Neural cell (in vitro differentiated cells): ENCODE results near the gene LIMK1. TPM values are rescaled to one million over a fixed set of nuclear protein-coding genes. Genes with fewer than 3 reads are reported as not detected.

Experiments
- H2AFZ ChIP-seq: fragments of 200-600, 300-800 bp; sonication (generic), shearing (Covaris generic); 2 replicates; pipeline ENCODE4 v1.6.0; 2014; ENCODE audit warnings: low read depth, mild to moderate bottlenecking, antibody characterized with exemption, low read length, moderate library complexity
- H3F3A ChIP-seq: fragments of 200-600 bp; shearing (Covaris generic); 2 replicates; pipeline ENCODE4 v1.6.1; 2016; ENCODE audit warnings: mild to moderate bottlenecking, moderate library complexity, mixed read lengths, antibody characterized with exemption, low read length; ENCODE audit not compliant: insufficient read depth, poor library complexity, severe bottlenecking
- H3K27ac ChIP-seq: fragments of 200-600, 300-800 bp; sonication (generic), shearing (Covaris generic); 2 replicates; pipeline ENCODE4 v1.5.1; 2014; ENCODE audit warnings: mild to moderate bottlenecking, low read length, moderate library complexity
- H3K27me3 ChIP-seq: fragments of 300-800, 200-600 bp; sonication (generic), shearing (Covaris generic); 2 replicates; pipeline ENCODE4 v1.6.0; 2014; ENCODE audit warnings: mild to moderate bottlenecking, low read depth, low read length, moderate library complexity; ENCODE audit not compliant: insufficient read depth
- H3K36me3 ChIP-seq: fragments of 300-800, 200-600 bp; sonication (generic), shearing (Covaris generic); 2 replicates; pipeline ENCODE4 v1.5.1; 2014; ENCODE audit warnings: mild to moderate bottlenecking, antibody characterized with exemption, low read length, moderate library complexity; ENCODE audit not compliant: insufficient read depth
- H3K4me2 ChIP-seq: fragments of 300-800, 200-600 bp; sonication (generic), shearing (Covaris generic); 2 replicates; pipeline ENCODE4 v1.6.0; 2014; ENCODE audit warnings: mild to moderate bottlenecking, low read length
- H3K4me3 ChIP-seq: fragments of 300-800, 200-600 bp; sonication (generic), shearing (Covaris generic); 2 replicates; pipeline ENCODE4 v1.5.1; 2014; ENCODE audit warnings: mild to moderate bottlenecking, low read length, moderate library complexity
- H3K79me2 ChIP-seq: fragments of 200-600 bp; shearing (Covaris generic); replicated peaks from 2 replicates; pipeline ENCODE4 v1.6.0; 2014; ENCODE audit warnings: mild to moderate bottlenecking, low read length, moderate library complexity; ENCODE audit not compliant: insufficient read depth
- H3K9ac ChIP-seq: fragments of 300-800, 200-600 bp; sonication (generic), shearing (Covaris generic); 2 replicates; pipeline ENCODE4 v1.6.1; 2016; ENCODE audit warnings: mild to moderate bottlenecking, low read length, mixed read lengths
- H3K9me2 ChIP-seq: fragments of 200-600 bp; shearing (Covaris generic); 2 replicates; pipeline ENCODE4 v1.6.1; 2016; ENCODE audit warnings: mild to moderate bottlenecking, low read length, mixed read lengths; ENCODE audit not compliant: insufficient read depth
- H3K9me3 ChIP-seq: fragments of 200-600, 300-800 bp; sonication (generic), shearing (Covaris generic); 2 replicates; pipeline ENCODE4 v1.6.1; 2016; ENCODE audit warnings: mild to moderate bottlenecking, mixed run types, low read length, moderate library complexity, mixed read lengths
- H4K20me1 ChIP-seq: fragments of 200-600 bp; shearing (Covaris generic); 2 replicates; pipeline ENCODE4 v1.6.1; 2016; ENCODE audit warnings: mild to moderate bottlenecking, mixed run types; ENCODE audit not compliant: insufficient read depth
- EP300 ChIP-seq: fragments of 450-650 bp; conservative IDR thresholded peaks from 2 replicates; pipeline ENCODE4 v1.6.1; 2014; ENCODE audit warnings: antibody characterized with exemption, mild to moderate bottlenecking, moderate library complexity; ENCODE audit not compliant: poor library complexity, severe bottlenecking
- EZH2 ChIP-seq: fragments of 200-600, 300-800 bp; shearing (Covaris generic), sonication (generic); IDR thresholded peaks from 2 replicates; pipeline ENCODE4 v1.6.1; 2014; ENCODE audit warnings: antibody characterized with exemption, low read length, borderline replicate concordance, mild to moderate bottlenecking; ENCODE audit not compliant: insufficient read depth, poor library complexity, severe bottlenecking
- MXI1 ChIP-seq: fragments of 450-650 bp; conservative IDR thresholded peaks from 2 replicates; pipeline ENCODE4 v1.6.1; 2014; ENCODE audit warnings: antibody characterized with exemption, mild to moderate bottlenecking; ENCODE audit not compliant: poor library complexity, severe bottlenecking
- POLR2AphosphoS5 ChIP-seq: IDR thresholded peaks from 2 replicates; pipeline ENCODE4 v1.6.1; 2012
- RAD21 ChIP-seq: fragments of 450-650 bp; conservative IDR thresholded peaks from 2 replicates; pipeline ENCODE4 v1.6.1; 2014; ENCODE audit warnings: antibody characterized with exemption, mild to moderate bottlenecking, moderate library complexity
- SMC3 ChIP-seq: fragments of 450-650 bp; conservative IDR thresholded peaks from 2 replicates; pipeline ENCODE4 v1.6.1; 2014; ENCODE audit warnings: antibody characterized with exemption, mild to moderate bottlenecking, moderate library complexity; ENCODE audit not compliant: poor library complexity
- TAF1 ChIP-seq: IDR thresholded peaks from 2 replicates; pipeline ENCODE4 v1.6.1; 2012; ENCODE audit warnings: low read depth
- polyA plus RNA-seq: library from polyadenylated mRNA; depleted of rRNA; stranded (reverse); fragments of >200 nt; gene quantifications from 2 replicates; pipeline ENCODE4 v1.2.3, GENCODE V29; 2014
- TF ChIP-seq, protein P1 (sequence below): fragments of 450-650 bp; IDR thresholded peaks from 2 replicates; pipeline ENCODE4 v1.5.1; 2014; ENCODE audit warnings: antibody characterized with exemption, mild to moderate bottlenecking, moderate library complexity; ENCODE audit not compliant: poor library complexity, severe bottlenecking
- TF ChIP-seq, protein P2 (sequence below): IDR thresholded peaks from 2 replicates; pipeline ENCODE4 v1.6.1; 2012; ENCODE audit warnings: borderline replicate concordance

Gene LIMK1
- polyA plus RNA-seq, 1 donor from 2014 or later: 21.1 TPM

DNA sequence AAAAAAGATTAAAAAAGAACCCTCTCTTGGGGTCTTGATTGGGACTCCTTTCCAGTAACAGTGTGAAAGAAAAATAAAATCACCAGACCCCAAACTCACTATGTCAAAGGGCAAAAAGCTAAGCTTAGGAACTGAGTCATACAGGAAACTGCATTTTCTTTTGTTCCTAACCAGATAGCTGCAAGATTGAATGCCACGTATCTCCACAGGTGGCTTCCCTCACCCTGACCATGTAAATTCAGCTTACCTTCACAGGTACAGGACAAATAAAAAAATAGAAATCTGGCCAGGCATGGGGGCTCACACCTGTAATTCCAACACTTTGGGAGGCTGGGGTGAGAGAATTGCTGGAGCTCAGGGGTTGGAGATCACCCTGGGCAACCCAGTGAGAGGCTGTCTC is 58.1 kb downstream of the LIMK1 start:
- Histone ChIP-seq H3K4me3 (no peak overlapping the region), H3K27ac (no peak overlapping the region), H3K27me3 (no peaks in the 10 kb centered on the region), H3K36me3 (no peaks in the 10 kb centered on the region), H3K4me2 (no peak overlapping the region), H2AFZ (no peak overlapping the region), H3K9ac (no peak overlapping the region), H3K9me3 (no peaks in the 10 kb centered on the region), H4K20me1 (no peaks in the 10 kb centered on the region), H3K9me2 (no peaks in the 10 kb centered on the region), H3K79me2 (no peaks in the 10 kb centered on the region), H3F3A (no peaks in the 10 kb centered on the region)
- TF ChIP-seq EZH2 (no peak), MXI1 (no peak), RAD21 (no peak), POLR2AphosphoS5 (no peak), TAF1 (no peak), EP300 (no peak), SMC3 (no peak)
- TF ChIP-seq, protein P1, sequence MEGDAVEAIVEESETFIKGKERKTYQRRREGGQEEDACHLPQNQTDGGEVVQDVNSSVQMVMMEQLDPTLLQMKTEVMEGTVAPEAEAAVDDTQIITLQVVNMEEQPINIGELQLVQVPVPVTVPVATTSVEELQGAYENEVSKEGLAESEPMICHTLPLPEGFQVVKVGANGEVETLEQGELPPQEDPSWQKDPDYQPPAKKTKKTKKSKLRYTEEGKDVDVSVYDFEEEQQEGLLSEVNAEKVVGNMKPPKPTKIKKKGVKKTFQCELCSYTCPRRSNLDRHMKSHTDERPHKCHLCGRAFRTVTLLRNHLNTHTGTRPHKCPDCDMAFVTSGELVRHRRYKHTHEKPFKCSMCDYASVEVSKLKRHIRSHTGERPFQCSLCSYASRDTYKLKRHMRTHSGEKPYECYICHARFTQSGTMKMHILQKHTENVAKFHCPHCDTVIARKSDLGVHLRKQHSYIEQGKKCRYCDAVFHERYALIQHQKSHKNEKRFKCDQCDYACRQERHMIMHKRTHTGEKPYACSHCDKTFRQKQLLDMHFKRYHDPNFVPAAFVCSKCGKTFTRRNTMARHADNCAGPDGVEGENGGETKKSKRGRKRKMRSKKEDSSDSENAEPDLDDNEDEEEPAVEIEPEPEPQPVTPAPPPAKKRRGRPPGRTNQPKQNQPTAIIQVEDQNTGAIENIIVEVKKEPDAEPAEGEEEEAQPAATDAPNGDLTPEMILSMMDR: no peak
- TF ChIP-seq, protein P2, sequence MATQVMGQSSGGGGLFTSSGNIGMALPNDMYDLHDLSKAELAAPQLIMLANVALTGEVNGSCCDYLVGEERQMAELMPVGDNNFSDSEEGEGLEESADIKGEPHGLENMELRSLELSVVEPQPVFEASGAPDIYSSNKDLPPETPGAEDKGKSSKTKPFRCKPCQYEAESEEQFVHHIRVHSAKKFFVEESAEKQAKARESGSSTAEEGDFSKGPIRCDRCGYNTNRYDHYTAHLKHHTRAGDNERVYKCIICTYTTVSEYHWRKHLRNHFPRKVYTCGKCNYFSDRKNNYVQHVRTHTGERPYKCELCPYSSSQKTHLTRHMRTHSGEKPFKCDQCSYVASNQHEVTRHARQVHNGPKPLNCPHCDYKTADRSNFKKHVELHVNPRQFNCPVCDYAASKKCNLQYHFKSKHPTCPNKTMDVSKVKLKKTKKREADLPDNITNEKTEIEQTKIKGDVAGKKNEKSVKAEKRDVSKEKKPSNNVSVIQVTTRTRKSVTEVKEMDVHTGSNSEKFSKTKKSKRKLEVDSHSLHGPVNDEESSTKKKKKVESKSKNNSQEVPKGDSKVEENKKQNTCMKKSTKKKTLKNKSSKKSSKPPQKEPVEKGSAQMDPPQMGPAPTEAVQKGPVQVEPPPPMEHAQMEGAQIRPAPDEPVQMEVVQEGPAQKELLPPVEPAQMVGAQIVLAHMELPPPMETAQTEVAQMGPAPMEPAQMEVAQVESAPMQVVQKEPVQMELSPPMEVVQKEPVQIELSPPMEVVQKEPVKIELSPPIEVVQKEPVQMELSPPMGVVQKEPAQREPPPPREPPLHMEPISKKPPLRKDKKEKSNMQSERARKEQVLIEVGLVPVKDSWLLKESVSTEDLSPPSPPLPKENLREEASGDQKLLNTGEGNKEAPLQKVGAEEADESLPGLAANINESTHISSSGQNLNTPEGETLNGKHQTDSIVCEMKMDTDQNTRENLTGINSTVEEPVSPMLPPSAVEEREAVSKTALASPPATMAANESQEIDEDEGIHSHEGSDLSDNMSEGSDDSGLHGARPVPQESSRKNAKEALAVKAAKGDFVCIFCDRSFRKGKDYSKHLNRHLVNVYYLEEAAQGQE: no peak

DNA sequence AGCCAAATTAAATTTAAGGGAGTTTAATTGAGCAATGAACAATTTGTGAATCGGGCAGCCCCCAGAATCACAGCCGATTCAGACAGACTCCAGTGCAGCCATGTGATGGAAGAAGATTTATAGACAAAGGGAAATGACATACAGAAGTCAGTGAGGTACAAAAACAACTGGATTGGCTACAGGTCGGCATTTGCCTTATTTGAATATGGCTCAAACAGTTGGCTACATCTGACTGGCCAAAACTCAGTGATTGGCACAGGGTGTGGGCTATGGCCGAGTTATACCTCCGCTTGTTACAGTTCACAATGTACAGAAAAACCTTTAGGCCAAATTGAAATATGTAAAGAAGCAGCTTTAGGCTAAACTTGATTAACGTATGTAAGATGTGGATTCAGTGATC is 59.8 kb downstream of the LIMK1 start:
- H4K20me1 ChIP-seq: no peaks in the 10 kb centered on the region
- H3K27me3 ChIP-seq: no peaks in the 10 kb centered on the region
- H3F3A ChIP-seq: no peaks in the 10 kb centered on the region
- TF ChIP-seq SMC3 (no peak), EZH2 (no peak), TAF1 (no peak), POLR2AphosphoS5 (no peak), RAD21 (no peak), EP300 (no peak), MXI1 (no peak)
- TF ChIP-seq, protein P1: no peak
- TF ChIP-seq, protein P2: no peak
- no peak overlapping the region for H3K4me2 ChIP-seq
- no peak overlapping the region for H3K9ac ChIP-seq
- H3K9me3 ChIP-seq: no peaks in the 10 kb centered on the region
- no peak overlapping the region for H2AFZ ChIP-seq
- no peak overlapping the region for H3K4me3 ChIP-seq
- no peak overlapping the region for H3K27ac ChIP-seq
- H3K9me2 ChIP-seq: no peaks in the 10 kb centered on the region
- H3K36me3 ChIP-seq: no peaks in the 10 kb centered on the region
- no peaks in the 10 kb centered on the region for H3K79me2 ChIP-seq
